GM12892 (cell line): ENCODE data around the gene GALNT10.

Experiments used
- POLR2A ChIP-seq: IDR thresholded peaks from 2 replicates; pipeline ENCODE4 v1.6.1; 2011; ENCODE audit warnings: low read depth, low read length, control low read depth
- POLR2AphosphoS5 ChIP-seq: IDR thresholded peaks from 2 replicates; pipeline ENCODE4 v1.6.1; 2011; ENCODE audit warnings: low read depth, low read length, control low read depth

DNA sequence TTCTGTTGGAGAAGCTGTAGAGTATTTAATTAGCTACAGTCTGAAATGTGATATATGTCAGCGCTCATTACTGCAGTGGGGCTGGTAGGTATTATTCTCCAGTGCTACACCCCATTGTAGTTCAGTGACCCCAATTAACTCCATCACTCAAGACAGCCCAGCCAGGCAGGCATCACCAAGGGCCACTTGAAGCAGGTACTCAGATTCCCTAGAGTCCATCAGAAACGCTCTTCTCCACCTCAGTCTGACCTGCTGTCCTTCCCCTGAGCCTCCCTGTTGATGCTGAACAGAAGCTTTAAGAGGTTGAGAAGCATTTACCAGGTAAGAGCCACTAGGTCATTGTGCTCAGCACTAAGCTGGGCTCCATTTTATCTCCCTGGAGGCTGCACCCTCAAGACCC is 71.8 kb downstream of the GALNT10 start:
- no peak for TF ChIP-seq POLR2AphosphoS5
- no peak for TF ChIP-seq POLR2A
